CD14-positive monocyte (primary cell): ENCODE data around the gene LRRC52. TPM values are rescaled to one million over a fixed set of nuclear protein-coding genes. Genes with fewer than 3 reads are reported as not detected.

ENCODE experiments used
- DNase-seq, 3 donors: peaks; one replicate each; pipeline ENCODE4 v3.0.0-alpha.2; 2011 to 2022
- H2AFZ ChIP-seq: 2 replicates; pipeline ENCODE4 v1.6.0; 2012; ENCODE audit warnings: mild to moderate bottlenecking, low read depth, low read length, inconsistent platforms; ENCODE audit not compliant: insufficient read depth, poor library complexity, severe bottlenecking
- H3K27ac ChIP-seq, 2 donors: 1 replicate in 1 of 2; 2 replicates in 1 of 2; pipeline ENCODE4 v1.5.1; 2012 to 2013; ENCODE audit warnings: low read length in 2 of 2, control low read depth in 1 of 2, inconsistent platforms in 1 of 2, low read depth in 1 of 2, mild to moderate bottlenecking in 1 of 2
- H3K27me3 ChIP-seq, 2 donors: one replicate each; pipeline versions ENCODE4 v1.6.0 to v1.6.1; 2011 to 2013; ENCODE audit warnings: low read length in 2 of 2; ENCODE audit not compliant: control insufficient read depth in 2 of 2, insufficient read depth in 2 of 2
- H3K36me3 ChIP-seq, 2 donors: replicated peaks in 1 of 2; 1 replicate in 1 of 2; 2 replicates in 1 of 2; pipeline versions ENCODE4 v1.5.1 to v1.6.1; 2012 to 2013; ENCODE audit warnings: low read length in 2 of 2, control low read depth in 1 of 2, inconsistent platforms in 1 of 2, mild to moderate bottlenecking in 1 of 2; ENCODE audit not compliant: insufficient read depth in 2 of 2, control insufficient read depth in 1 of 2
- H3K4me1 ChIP-seq, 2 donors: 1 replicate in 1 of 2; 2 replicates in 1 of 2; pipeline versions ENCODE4 v1.5.1 to v1.6.1; 2012 to 2013; ENCODE audit warnings: low read length in 2 of 2, control low read depth in 1 of 2, inconsistent platforms in 1 of 2, mild to moderate bottlenecking in 1 of 2, moderate library complexity in 1 of 2; ENCODE audit not compliant: insufficient read depth in 2 of 2, control insufficient read depth in 1 of 2
- H3K4me2 ChIP-seq: replicated peaks from 2 replicates; pipeline ENCODE3; 2012; ENCODE audit warnings: low read length, moderate library complexity, mild to moderate bottlenecking; ENCODE audit not compliant: poor library complexity, severe bottlenecking; ENCODE audit errors: extremely low read depth
- H3K4me3 ChIP-seq, 3 experiments: fragments of 200-600 bp in 1 of 3; sonication (generic) in 1 of 3; replicated peaks in 1 of 3; 1 replicate in 2 of 3; 2 replicates in 1 of 3; pipeline ENCODE4 v1.5.1; 2011 to 2013; ENCODE audit warnings: low read length in 3 of 3, mild to moderate bottlenecking in 3 of 3, control low read depth in 2 of 3, low read depth in 2 of 3, inconsistent platforms in 1 of 3, moderate library complexity in 1 of 3
- H3K79me2 ChIP-seq: 2 replicates; pipeline ENCODE4 v1.6.0; 2012; ENCODE audit warnings: mild to moderate bottlenecking, control low read depth, inconsistent platforms, low read length, moderate library complexity; ENCODE audit not compliant: insufficient read depth
- H3K9ac ChIP-seq: 2 replicates; pipeline ENCODE4 v1.6.0; 2017; ENCODE audit warnings: low read length, mild to moderate bottlenecking; ENCODE audit not compliant: insufficient read depth, poor library complexity, severe bottlenecking
- H3K9me3 ChIP-seq, 2 donors: replicated peaks in 1 of 2; 1 replicate in 1 of 2; 2 replicates in 1 of 2; pipeline versions ENCODE4 v1.5.1 to v1.6.1; 2012 to 2013; ENCODE audit warnings: low read length in 2 of 2, control low read depth in 1 of 2; ENCODE audit not compliant: control insufficient read depth in 1 of 2, insufficient read depth in 1 of 2
- H4K20me1 ChIP-seq: 2 replicates; pipeline ENCODE4 v1.6.0; 2012; ENCODE audit warnings: mild to moderate bottlenecking, low read length, control low read depth, moderate library complexity; ENCODE audit not compliant: insufficient read depth
- H3K27ac Mint-ChIP-seq, 7 donors: one replicate each; pipeline ENCODE4 v1.8.0; 2020; ENCODE audit warnings: mild to moderate bottlenecking in 7 of 7, mixed read lengths in 7 of 7, moderate library complexity in 6 of 7, inconsistent platforms in 2 of 7
- H3K27me3 Mint-ChIP-seq, 3 donors: one replicate each; pipeline ENCODE4 v1.8.0; 2021 to 2022; ENCODE audit warnings: low read depth in 3 of 3, mild to moderate bottlenecking in 3 of 3, mixed read lengths in 3 of 3, moderate library complexity in 3 of 3, inconsistent platforms in 1 of 3
- H3K36me3 Mint-ChIP-seq, 2 donors: one replicate each; pipeline ENCODE4 v1.8.0; 2020; ENCODE audit warnings: mixed read lengths in 2 of 2, inconsistent platforms in 1 of 2, mild to moderate bottlenecking in 1 of 2
- H3K4me1 Mint-ChIP-seq: one replicate; pipeline ENCODE4 v1.8.0; 2020; ENCODE audit warnings: mild to moderate bottlenecking, mixed read lengths
- H3K4me3 Mint-ChIP-seq, 2 donors: one replicate each; pipeline ENCODE4 v1.8.0; 2020; ENCODE audit warnings: mild to moderate bottlenecking in 2 of 2, mixed read lengths in 2 of 2, moderate library complexity in 1 of 2
- H3K9me3 Mint-ChIP-seq, 7 donors: one replicate each; pipeline ENCODE4 v1.8.0; 2020 to 2022; ENCODE audit warnings: mixed read lengths in 7 of 7, mild to moderate bottlenecking in 6 of 7, moderate library complexity in 6 of 7, inconsistent platforms in 2 of 7
- WGBS: methylation state at CpG from one replicate; pipeline ENCODE4 v1.1.5; 2013; ENCODE audit warnings: missing lambda C conversion rate; ENCODE audit not compliant: insufficient coverage; 5-methylcytosine and 5-hydroxymethylcytosine counted together
- intact Hi-C, 2 donors: fragments of 100-400 bp; cut with micrococcal nuclease; formaldehyde crosslinking; loops; one replicate each; pipeline versions ENCODE4 v1.15.0 to v1.15.1; 2023
- polyA plus RNA-seq, 3 donors: library from polyadenylated mRNA; depleted of rRNA in 1 of 3; unstranded in 2 of 3; stranded (reverse) in 1 of 3; fragments of 300-500 nt in 2 of 3; fragments of >200 nt in 1 of 3; fragmentation: Illumina TruSeq in 2 of 3; gene quantifications; 1 replicate in 2 of 3; 2 replicates in 1 of 3; pipeline ENCODE4 v1.2.3, GENCODE V29; 2012 to 2021
- TF ChIP-seq, protein P1 (sequence below): fragments of 200-600 bp; IDR thresholded peaks from one replicate; pipeline ENCODE4 v1.8.0; 2022; ENCODE audit warnings: antibody characterized with exemption, mild to moderate bottlenecking

The LRRC52 gene
- polyA plus RNA-seq, 3 donors, result not detected

GRCh38 chr1:165524639-165525285 is 19.0 kb upstream of the LRRC52 start:
- intact Hi-C loops, result no loop called here

DNA sequence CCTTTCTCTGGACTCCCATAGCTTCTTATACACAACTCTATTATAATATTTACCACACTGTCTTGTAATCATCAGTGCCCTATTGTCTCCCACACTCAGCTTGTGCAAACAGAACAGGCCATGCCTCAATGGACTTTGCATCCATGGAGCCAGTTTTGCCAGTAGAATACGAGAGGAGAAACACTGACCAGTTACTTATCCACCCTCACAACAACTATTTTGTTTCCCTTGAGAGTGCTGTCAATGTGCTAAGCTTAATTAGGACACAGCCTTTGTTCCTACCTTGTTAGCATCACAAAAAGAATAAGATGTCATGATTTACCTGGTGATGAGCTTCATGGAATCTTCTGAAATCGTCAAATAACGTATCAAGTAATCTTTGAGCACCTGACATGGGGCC is 18.1 kb upstream of the LRRC52 start:
- DNase-seq, result no peak
- no peak overlapping the region for H3K4me3 Mint-ChIP-seq
- H3K4me2 ChIP-seq, result no peak overlapping the region
- H3K36me3 Mint-ChIP-seq, result no peaks in the 10 kb centered on the region
- no peak overlapping the region for H3K9ac ChIP-seq
- H4K20me1 ChIP-seq, result no peaks in the 10 kb centered on the region
- H3K79me2 ChIP-seq, result no peaks in the 10 kb centered on the region
- no peak overlapping the region for H3K27ac Mint-ChIP-seq
- WGBS, result no CpG with 5 or more reads among the region's 3 CpGs
- no peaks in the 10 kb centered on the region for H3K4me1 Mint-ChIP-seq
- H3K9me3 Mint-ChIP-seq, result peaks cover 3 to 16% (median 7%) of the 10 kb centered on the region in 7 donors
- peaks cover 4 to 21% (median 11%) of the 10 kb centered on the region in 3 donors for H3K27me3 Mint-ChIP-seq
- H3K27me3 ChIP-seq, result peaks cover 2 to 3% of the 10 kb centered on the region in 2 donors
- TF ChIP-seq, protein P1, sequence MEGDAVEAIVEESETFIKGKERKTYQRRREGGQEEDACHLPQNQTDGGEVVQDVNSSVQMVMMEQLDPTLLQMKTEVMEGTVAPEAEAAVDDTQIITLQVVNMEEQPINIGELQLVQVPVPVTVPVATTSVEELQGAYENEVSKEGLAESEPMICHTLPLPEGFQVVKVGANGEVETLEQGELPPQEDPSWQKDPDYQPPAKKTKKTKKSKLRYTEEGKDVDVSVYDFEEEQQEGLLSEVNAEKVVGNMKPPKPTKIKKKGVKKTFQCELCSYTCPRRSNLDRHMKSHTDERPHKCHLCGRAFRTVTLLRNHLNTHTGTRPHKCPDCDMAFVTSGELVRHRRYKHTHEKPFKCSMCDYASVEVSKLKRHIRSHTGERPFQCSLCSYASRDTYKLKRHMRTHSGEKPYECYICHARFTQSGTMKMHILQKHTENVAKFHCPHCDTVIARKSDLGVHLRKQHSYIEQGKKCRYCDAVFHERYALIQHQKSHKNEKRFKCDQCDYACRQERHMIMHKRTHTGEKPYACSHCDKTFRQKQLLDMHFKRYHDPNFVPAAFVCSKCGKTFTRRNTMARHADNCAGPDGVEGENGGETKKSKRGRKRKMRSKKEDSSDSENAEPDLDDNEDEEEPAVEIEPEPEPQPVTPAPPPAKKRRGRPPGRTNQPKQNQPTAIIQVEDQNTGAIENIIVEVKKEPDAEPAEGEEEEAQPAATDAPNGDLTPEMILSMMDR, result no peak
- intact Hi-C loops, result no loop called here
- H2AFZ ChIP-seq, result no peak overlapping the region
- H3K9me3 ChIP-seq, result peaks cover 4 to 12% of the 10 kb centered on the region in 2 donors
- no peaks in the 10 kb centered on the region for H3K36me3 ChIP-seq
- no peak overlapping the region for H3K27ac ChIP-seq
- no peaks in the 10 kb centered on the region for H3K4me1 ChIP-seq
- H3K4me3 ChIP-seq, result no peak overlapping the region

More at GRCh38 chr1:165524639-165525285, 19.0 kb upstream of the LRRC52 start:
- H4K20me1 ChIP-seq, result no peaks in the 10 kb centered on the region
- H3K79me2 ChIP-seq, result no peaks in the 10 kb centered on the region
- Mint-ChIP-seq H3K27me3 (peaks cover 4 to 19% (median 11%) of the 10 kb centered on the region in 3 donors), H3K9me3 (peaks cover 3 to 18% (median 7%) of the 10 kb centered on the region in 7 donors), H3K27ac (no peak overlapping the region), H3K4me3 (no peak overlapping the region), H3K36me3 (no peaks in the 10 kb centered on the region), H3K4me1 (no peaks in the 10 kb centered on the region)
- no peak overlapping the region for H3K27ac ChIP-seq
- WGBS, result 92% methylated on average over 3 of the region's 5 CpGs
- H3K4me1 ChIP-seq, result no peaks in the 10 kb centered on the region
- H3K4me2 ChIP-seq, result no peak overlapping the region
- TF ChIP-seq, protein P1, result no peak
- peaks cover 4 to 12% of the 10 kb centered on the region in 2 donors for H3K9me3 ChIP-seq
- no peak overlapping the region for H3K9ac ChIP-seq
- H3K4me3 ChIP-seq, result no peak overlapping the region
- H2AFZ ChIP-seq, result no peak overlapping the region
- no peak for DNase-seq
- no peaks in the 10 kb centered on the region for H3K36me3 ChIP-seq
- H3K27me3 ChIP-seq, result peaks cover 2 to 3% of the 10 kb centered on the region in 2 donors
